GM18505 (cell line): ENCODE results near the gene KIF26B.
"Not testable (repeated sequence)": the region's sequence is repeated elsewhere in the genome, so short reads cannot be mapped to it uniquely, and the experiment has no call there.

Source experiments
- ATAC-seq: cut with Tn5 transposase; IDR thresholded peaks from one replicate; pipeline ENCODE4 v1.9.1; 2021; ENCODE audit not compliant: unreplicated experiment
- POLR2A ChIP-seq: IDR thresholded peaks from 4 replicates; pipeline ENCODE4 v1.6.1; 2011; ENCODE audit warnings: borderline replicate concordance; ENCODE audit not compliant: insufficient read depth, insufficient read length; ENCODE audit errors: extremely low read depth

The KIF26B gene

GRCh38 chr1:245730801-245731200 lies 576.0 kb downstream of the KIF26B start:
- TF ChIP-seq POLR2A = no peak
- no peak for ATAC-seq

- not testable (repeated sequence) for ATAC-seq
Observed at GRCh38 chr1:245740336-245740735, 585.6 kb downstream of the KIF26B start.

- ATAC-seq = no peak
- TF ChIP-seq POLR2A = no peak
Observed at GRCh38 chr1:245742896-245743295, 588.1 kb downstream of the KIF26B start.

- no peak for TF ChIP-seq POLR2A
- ATAC-seq = no peak
Observed at GRCh38 chr1:245748240-245748639, 593.5 kb downstream of the KIF26B start.

GRCh38 chr1:245748646-245749045 lies 593.9 kb downstream of the KIF26B start:
- no peak for ATAC-seq
- no peak for TF ChIP-seq POLR2A

- TF ChIP-seq POLR2A = no peak
- ATAC-seq = no peak
Observed at GRCh38 chr1:245749053-245749452, 594.3 kb downstream of the KIF26B start.

- no peak for TF ChIP-seq POLR2A
- ATAC-seq = no peak
Observed at GRCh38 chr1:245750261-245750660, 595.5 kb downstream of the KIF26B start.

GRCh38 chr1:245751116-245751515 lies 596.3 kb downstream of the KIF26B start:
- ATAC-seq = no peak
- TF ChIP-seq POLR2A = no peak

- ATAC-seq = no peak
- TF ChIP-seq POLR2A = no peak
Observed at GRCh38 chr1:245751726-245752470, 597.1 kb downstream of the KIF26B start.

- ATAC-seq = no peak
- TF ChIP-seq POLR2A = no peak
Observed at GRCh38 chr1:245752561-245752960, 597.8 kb downstream of the KIF26B start.

- ATAC-seq = no peak
- no peak for TF ChIP-seq POLR2A
Observed at GRCh38 chr1:245753807-245754206, 599.0 kb downstream of the KIF26B start.

GRCh38 chr1:245754463-245754961 lies 599.7 kb downstream of the KIF26B start:
- no peak for TF ChIP-seq POLR2A
- ATAC-seq = no peak
